Activated CD4-positive, alpha-beta T cell treated with anti-CD3 and anti-CD28 coated beads, Interleukin-2, Interleukin-6, amounts not matched to agents 100 ng/mL and 50 ng/mL, durations not matched to agents 16 hours and 8 hours (primary cell): ENCODE data around the gene AKR1B1.

Source experiments
- DNase-seq: peaks from one replicate; pipeline ENCODE4 v3.0.0-alpha.2; 2020

The AKR1B1 gene

DNA sequence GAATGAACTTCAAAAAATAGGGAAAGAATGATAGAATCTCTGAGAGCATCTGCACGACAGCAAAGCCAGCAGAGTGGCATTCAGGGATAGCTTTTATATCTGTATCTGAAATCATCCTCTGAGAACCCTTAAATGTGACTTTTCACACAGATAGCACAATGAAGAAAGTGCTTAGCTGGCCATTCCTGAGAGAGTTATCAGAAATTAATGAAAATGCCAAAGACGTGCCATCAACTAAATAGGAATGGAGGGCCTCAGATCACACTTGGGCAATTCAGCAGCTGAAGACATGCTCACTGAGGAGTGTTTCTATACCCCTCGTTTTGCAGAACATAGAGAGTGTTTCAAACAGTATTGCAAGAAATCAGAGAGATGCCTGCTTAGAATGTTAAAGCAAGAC, 51.6 kb downstream of the AKR1B1 start:
- no peak for DNase-seq

DNA sequence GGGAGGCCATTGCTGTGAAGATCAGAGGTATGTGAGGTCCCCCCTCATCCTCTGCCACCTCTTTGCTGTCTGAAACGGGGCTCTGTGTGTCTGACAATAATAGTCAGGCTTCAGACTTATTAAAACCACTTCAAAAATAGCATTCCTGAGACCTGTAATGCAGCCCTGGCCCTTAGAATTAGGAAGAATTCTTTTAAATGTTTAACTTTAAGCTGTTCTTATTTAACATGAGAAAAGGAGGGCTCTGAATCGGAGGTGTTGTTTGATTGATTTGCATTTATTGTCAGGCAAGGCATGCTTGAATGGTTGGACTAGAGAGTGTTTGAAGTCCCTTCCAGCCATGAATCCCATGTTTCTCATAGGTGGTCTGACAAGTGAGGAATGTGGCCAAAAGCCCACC, 52.5 kb downstream of the AKR1B1 start:
- DNase-seq: no peak

DNA sequence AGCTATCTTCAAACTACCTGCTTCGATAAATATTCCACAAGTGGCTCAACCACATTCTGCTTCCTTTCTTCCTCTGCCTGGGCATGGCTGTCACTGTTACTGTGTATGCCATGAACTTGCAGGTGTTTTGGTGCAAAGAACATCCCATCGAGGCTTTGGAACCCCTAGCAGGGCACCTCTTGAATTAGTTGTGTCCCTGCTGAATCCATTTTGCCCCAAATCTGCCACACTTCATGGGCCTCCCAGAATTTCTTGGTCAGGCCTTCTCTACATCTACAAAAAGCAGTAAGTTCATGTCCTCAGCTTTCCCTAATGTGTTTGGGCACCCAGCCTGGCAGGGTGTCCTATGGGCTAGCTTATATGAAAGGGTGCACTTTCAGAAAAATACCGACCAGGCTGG, 53.6 kb downstream of the AKR1B1 start:
- no peak for DNase-seq

DNA sequence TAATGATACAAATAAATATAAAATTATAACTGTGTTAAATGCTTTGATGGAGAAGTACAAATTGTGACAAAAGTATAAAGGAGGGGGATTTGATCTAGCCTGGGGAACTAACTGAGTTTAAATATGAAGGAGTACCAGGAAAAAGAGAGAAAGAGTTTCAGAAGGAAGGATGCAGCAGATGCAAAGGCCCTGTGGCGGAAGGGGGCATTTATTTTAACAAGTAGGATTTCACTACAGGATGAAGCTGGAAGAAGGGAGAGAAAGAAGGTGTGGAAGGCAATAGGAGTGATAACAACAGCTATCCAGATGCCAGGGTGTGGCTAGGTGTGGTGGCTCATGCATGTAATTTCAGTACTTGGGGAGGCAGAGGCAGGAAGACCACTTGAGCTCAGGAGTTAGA, 55.8 kb downstream of the AKR1B1 start:
- DNase-seq: no peak

DNA sequence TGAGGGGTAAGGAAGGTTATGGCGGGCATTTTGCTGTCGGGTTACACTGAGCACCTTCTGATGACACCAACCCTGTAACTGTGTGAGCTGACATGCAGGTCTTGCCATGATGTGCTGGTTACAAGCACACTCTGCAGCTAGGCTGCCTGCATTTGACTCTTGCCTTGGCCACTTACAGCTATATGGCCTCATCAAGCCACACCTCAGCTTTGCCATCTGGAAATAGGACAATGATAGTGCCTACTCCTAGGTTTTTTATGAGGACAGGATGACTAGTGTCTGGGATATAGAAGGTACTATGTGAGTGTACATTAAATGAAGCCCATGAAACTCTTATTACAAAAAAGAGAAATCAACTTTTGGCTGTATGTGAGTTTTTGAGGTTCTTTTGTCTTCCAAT, 58.0 kb downstream of the AKR1B1 start:
- DNase-seq: no peak

DNA sequence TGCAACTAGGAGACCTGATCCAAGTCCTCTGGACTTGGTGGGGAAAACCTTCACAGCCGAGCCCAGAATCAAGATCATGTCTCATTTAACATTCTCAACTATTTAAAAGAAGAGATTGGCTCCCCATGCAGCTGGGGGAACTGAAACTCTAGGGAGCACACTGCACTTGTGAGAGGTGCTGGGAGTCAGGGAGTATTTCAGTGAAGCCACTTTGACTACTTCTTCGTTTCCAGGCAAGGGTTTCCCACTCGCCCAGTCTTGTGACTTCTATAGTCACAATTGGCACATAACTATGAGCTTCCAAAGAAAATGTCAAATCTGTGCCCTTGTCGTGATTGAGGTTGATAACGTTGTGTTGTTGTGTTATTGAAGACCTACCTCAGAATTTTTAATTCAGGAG, 62.9 kb downstream of the AKR1B1 start:
- DNase-seq: no peak

DNA sequence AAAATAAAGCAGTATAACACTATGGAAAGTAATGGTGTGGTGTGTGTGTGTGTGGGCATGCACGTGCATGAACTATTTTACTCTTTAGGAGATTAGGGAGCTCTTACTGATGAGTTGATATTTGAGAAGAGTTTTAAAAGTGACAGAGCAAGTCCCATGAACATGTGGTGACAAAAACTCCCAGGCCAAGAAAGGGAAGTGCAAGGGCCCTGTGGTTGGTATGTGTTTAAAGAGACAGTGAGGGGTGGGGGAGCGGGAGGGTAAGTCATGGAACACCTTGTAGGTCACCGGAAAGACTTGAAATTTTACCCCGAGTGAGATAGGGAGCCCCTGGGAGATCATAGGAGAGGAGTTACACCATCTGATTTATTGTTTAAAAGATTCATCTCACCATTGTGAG, 63.3 kb downstream of the AKR1B1 start:
- no peak for DNase-seq

DNA sequence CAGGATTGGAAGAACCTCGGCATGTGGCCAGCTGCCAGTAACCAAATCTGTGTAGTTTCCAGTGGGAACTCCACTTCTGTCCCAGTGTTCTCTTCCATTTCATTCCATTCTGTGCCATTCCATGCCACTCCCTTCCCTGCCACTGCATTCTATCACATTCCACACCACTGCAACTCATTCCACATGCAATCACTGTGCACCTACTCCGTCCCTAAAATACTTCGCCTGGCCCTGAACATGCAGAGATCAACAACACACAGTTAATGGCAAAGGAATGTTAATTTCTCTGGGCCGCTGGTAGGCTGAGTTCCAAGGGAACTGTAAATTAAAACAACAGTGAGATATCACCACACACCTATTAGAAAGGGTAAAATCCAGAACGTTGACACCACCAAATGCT, 64.8 kb downstream of the AKR1B1 start:
- DNase-seq: no peak
